ENCODE measurements around the gene ESAM. TPM values are rescaled to one million over a fixed set of nuclear protein-coding genes. Genes with fewer than 3 reads are reported as not detected.

Gene ESAM, protein sequence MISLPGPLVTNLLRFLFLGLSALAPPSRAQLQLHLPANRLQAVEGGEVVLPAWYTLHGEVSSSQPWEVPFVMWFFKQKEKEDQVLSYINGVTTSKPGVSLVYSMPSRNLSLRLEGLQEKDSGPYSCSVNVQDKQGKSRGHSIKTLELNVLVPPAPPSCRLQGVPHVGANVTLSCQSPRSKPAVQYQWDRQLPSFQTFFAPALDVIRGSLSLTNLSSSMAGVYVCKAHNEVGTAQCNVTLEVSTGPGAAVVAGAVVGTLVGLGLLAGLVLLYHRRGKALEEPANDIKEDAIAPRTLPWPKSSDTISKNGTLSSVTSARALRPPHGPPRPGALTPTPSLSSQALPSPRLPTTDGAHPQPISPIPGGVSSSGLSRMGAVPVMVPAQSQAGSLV
- total RNA-seq: 100 to 1,000 TPM; 188 to 294 (median 243) TPM

DNA sequence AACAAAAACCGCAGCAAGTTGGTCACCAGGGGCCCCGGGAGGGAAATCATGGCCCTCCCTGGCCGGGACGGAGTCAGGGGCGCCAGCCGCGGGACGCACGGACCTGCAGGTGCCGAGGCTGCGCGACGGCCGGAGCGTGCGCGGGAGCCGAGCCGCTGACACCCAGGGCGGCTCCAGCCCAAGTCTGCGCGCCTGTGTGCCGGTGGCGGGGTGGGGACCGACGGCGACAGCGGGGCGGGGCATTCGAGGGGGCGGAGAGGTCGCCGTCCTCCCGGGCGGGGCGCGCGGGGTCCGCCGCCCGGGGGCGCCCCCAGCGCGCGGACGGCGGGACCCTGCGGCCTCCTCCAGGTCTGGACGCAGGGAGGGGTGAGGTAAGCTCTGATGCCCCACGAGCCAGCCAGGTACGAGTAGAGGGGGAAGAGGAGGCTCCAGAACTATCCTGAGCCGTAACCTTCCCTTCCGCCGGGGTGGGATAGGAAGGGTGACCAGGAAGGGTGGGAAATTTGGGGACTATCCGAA is at the start of gene ESAM:
Gene ESAM, minus strand, starts transcription at position 186 of the 519 bp plus-strand sequence. Its CDS starts 136 bp downstream, at position 50.
- Histone ChIP-seq H3K36me3 (peaks cover 0 to under 1% of the 10 kb centered on the region in 2 donors), H3K4me3 (replicated peaks in 1 of 3) (peak within 1 kb of the TSS; percentile 48 to 93 (median 88)), H3K9me3 (no peaks in the 10 kb centered on the region), H3K27ac (peak within 1 kb of the TSS; percentile 89 to 98 (median 94)), H3K4me1 (peaks cover 28 to 63% of the 10 kb centered on the region in 2 donors), H3K27me3 (no peaks in the 10 kb centered on the region)
- intact Hi-C loops (cut with DNase I): loop anchor here (5.0 kb wide), 2 partner anchors 35 to 90 kb away; partner anchors contain the start of genes SIAE and SPA17
- peak; percentile 62 to 94 for TF ChIP-seq POLR2A (IDR thresholded peaks at IDR 0.05)
- TF ChIP-seq, protein P1, sequence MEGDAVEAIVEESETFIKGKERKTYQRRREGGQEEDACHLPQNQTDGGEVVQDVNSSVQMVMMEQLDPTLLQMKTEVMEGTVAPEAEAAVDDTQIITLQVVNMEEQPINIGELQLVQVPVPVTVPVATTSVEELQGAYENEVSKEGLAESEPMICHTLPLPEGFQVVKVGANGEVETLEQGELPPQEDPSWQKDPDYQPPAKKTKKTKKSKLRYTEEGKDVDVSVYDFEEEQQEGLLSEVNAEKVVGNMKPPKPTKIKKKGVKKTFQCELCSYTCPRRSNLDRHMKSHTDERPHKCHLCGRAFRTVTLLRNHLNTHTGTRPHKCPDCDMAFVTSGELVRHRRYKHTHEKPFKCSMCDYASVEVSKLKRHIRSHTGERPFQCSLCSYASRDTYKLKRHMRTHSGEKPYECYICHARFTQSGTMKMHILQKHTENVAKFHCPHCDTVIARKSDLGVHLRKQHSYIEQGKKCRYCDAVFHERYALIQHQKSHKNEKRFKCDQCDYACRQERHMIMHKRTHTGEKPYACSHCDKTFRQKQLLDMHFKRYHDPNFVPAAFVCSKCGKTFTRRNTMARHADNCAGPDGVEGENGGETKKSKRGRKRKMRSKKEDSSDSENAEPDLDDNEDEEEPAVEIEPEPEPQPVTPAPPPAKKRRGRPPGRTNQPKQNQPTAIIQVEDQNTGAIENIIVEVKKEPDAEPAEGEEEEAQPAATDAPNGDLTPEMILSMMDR (IDR thresholded peaks at IDR 0.05): no peak
- WGBS, 2 donors: 0 to 1% methylated on average over 8 to 14 of the region's 55 CpGs
- peak; percentile 86 for DNase-seq

DNA sequence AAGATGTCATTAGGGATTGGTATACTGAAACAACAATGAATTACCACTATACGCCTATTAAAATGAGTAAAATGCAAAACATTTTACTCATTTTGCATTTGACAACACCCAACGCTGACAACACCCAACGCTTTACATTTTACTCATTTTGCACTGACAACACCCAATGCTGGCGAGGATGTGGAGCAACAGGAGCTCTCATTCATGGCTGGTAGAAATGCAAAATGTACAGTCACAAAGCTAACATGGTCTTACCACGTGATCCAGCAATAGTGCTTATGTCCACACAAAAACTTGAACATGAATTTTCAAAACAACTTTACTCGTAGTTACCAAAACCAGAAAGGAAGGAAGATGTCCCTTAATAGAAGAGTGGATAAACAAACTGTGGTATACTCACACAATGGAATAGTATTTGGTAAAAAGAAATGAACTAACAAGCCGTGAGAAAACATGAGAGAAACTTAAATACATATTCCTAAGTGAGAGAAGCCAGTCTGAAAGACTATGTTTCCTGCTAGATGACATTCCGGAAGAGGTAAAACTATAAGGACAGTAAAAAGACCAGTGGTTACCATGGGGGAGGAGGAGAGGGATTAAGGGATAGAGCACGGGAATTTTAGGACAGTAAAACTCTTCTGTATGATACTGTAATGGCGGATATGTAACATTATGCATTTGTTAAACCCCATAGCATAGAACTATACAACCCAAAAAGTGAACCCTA is 49.5 kb upstream of the ESAM start:
- H3K27ac ChIP-seq: no peak overlapping the region
- H3K4me3 ChIP-seq (replicated peaks in 1 of 3): no peak overlapping the region
- H3K27me3 ChIP-seq: no peaks in the 10 kb centered on the region
- H3K9me3 ChIP-seq: no peaks in the 10 kb centered on the region
- WGBS, 2 donors: 85 to 88% methylated on average over 10 of the region's 10 CpGs
- no peaks in the 10 kb centered on the region for H3K4me1 ChIP-seq
- no peak for DNase-seq
- TF ChIP-seq, protein P1 (IDR thresholded peaks at IDR 0.05): no peak
- TF ChIP-seq POLR2A (IDR thresholded peaks at IDR 0.05): no peak
- H3K36me3 ChIP-seq: no peaks in the 10 kb centered on the region
- intact Hi-C loops (cut with DNase I): no loop called here

DNA sequence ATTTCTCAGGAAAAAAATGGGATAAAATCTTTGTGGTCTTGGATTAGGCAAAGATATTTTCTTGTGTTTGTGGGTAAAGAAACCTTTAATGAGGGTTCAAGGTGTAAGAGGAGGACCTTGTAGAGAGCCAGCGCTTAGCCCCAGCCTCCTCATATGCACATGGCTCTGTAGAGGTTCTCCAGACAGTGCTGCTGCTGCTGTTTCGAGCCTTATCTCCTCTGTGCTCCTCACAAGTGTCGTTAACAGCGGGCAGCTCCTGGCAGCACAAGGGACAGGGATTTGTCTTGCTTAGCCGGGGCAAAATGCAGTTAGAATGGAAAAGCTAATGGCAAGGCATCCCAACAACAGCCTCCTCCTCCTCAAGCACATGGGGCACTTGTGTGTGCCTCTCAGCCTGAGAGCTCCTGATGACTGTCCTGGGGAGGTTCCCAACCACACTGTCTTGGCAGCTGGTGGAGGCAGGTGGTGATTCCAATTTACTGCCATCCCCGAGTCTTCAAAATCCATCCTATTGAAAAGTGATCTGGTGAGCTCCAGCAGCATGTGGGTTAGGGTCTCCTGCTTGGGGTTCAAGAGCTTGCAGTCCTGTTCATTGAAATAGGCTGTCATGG is 45.7 kb upstream of the ESAM start:
- TF ChIP-seq, protein P1 (IDR thresholded peaks at IDR 0.05): no peak
- no peak for TF ChIP-seq POLR2A (IDR thresholded peaks at IDR 0.05)
- H3K9me3 ChIP-seq: no peaks in the 10 kb centered on the region
- H3K27ac ChIP-seq: no peak overlapping the region
- whole genome bisulfite sequencing, 2 donors: 72 to 78% methylated on average over 6 of the region's 6 CpGs
- H3K36me3 ChIP-seq: no peaks in the 10 kb centered on the region
- no peak for DNase-seq
- H3K4me3 ChIP-seq (replicated peaks in 1 of 3): no peak overlapping the region
- no peaks in the 10 kb centered on the region for H3K4me1 ChIP-seq
- H3K27me3 ChIP-seq: no peaks in the 10 kb centered on the region
- intact Hi-C loops (cut with DNase I): no loop called here

DNA sequence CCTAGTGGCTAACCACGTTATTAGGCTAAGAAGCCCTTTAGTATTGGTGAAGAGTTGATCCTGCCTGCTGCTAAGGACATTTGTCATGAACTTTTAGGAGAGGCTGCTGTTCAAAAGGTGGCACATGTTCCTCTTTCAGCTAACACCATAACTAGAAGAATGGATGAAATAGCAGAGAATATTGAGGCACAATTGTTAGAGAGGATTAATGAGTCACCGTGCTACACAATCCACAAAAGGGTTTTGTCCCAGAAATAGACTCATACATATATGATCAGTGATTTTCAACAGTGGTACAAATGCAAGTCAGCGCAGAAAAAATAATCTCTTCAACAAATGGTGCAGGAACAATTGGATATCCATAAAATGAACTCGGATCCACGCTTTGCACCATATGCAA is 45.1 kb upstream of the ESAM start:
- Histone ChIP-seq H3K4me3 (replicated peaks in 1 of 3) (no peak overlapping the region), H3K36me3 (no peaks in the 10 kb centered on the region), H3K27ac (no peak overlapping the region), H3K27me3 (no peaks in the 10 kb centered on the region), H3K4me1 (no peaks in the 10 kb centered on the region), H3K9me3 (no peaks in the 10 kb centered on the region)
- WGBS, 2 donors: 86 to 95% methylated on average over 5 of the region's 5 CpGs
- intact Hi-C loops (cut with DNase I): no loop called here
- no peak for DNase-seq
- TF ChIP-seq, protein P1 (IDR thresholded peaks at IDR 0.05): no peak
- TF ChIP-seq POLR2A (IDR thresholded peaks at IDR 0.05): no peak

All from thyroid gland (tissue), 4 donors.